ENCODE results near the gene KLHL25. TPM values are rescaled to one million over a fixed set of nuclear protein-coding genes. Genes with fewer than 3 reads are reported as not detected.
A peak's percentile ranks its signal among the peaks of the same experiment; 100 is the strongest.

Gene KLHL25
- total and polyA plus RNA-seq, 2 of the 13 experiments (the other 11 are each of a cell fraction or from before 2014, with no cell fraction given) = 3.7 to 8.2 TPM

- ATAC-seq (peak; percentile 95), FAIRE-seq (peak; percentile 61), DNase-seq (ENCODE audit: low spot score) (peak; percentile 47)
- H3K4me2 ChIP-seq (ENCODE audit: low read depth, low read length) = peak overlapping the region; percentile 66
- CTCF ChIA-PET (ENCODE audit: low intra/inter-chr PET ratio, low total read pairs) = interaction anchor here (1.5 to 3.6 kb wide), 2 partner anchors 29 to 101 kb away, joined by 4 to 37 read pairs; no protein-coding TSS in a partner anchor
- no peak overlapping the region for H2AFZ ChIP-seq (ENCODE audit: low read length)
- no peaks in the 10 kb centered on the region for H3K36me3 ChIP-seq (replicated peaks in 1 of 2; ENCODE audit: control insufficient read depth in 1 of 2, insufficient read depth in 2 of 2, low read length in 2 of 2)
- peaks cover 1 to 18% of the 10 kb centered on the region in 2 experiments; a peak in 4 of 5 replicates for H3K27me3 ChIP-seq (ENCODE audit: control insufficient read depth in 1 of 2, insufficient read depth in 2 of 2, low read length in 2 of 2)
- peaks cover 11% of the 10 kb centered on the region for H3K4me1 ChIP-seq (ENCODE audit: insufficient read depth, low read length)
- BruUV-seq (replicated peaks) = no TSS peak
- POLR2A ChIA-PET = no interaction called here
- no peak overlapping the region for H3K27ac ChIP-seq (ENCODE audit: extremely low read length, insufficient read depth, low read length)
- intact Hi-C loops (cut with micrococcal nuclease; ENCODE audit: unreplicated experiment) = loop anchor here (1.0 to 10.0 kb wide), 3 partner anchors 101 to 534 kb away; no protein-coding TSS in a partner anchor
- no peaks in the 10 kb centered on the region for H3K9me3 ChIP-seq (ENCODE audit: low read length)
- H4K20me1 ChIP-seq (ENCODE audit: insufficient read depth, low read length) = no peaks in the 10 kb centered on the region
- H3K4me3 ChIP-seq (replicated peaks in 1 of 3; ENCODE audit: insufficient read depth in 1 of 3, low read depth in 2 of 3, low read length in 3 of 3) = no peak overlapping the region; a peak in 1 of 6 replicates
- H3K79me2 ChIP-seq (ENCODE audit: insufficient read depth, low read length) = no peaks in the 10 kb centered on the region
- no peak overlapping the region for H3K9ac ChIP-seq (ENCODE audit: insufficient read depth, low read depth, low read length)
- 33% methylated on average over 11 of the region's 15 CpGs for WGBS (ENCODE audit: low lambda C conversion rate)
- in situ Hi-C loops (cut with HindIII; ENCODE audit: extremely low pct_ligation_motif_present, low pct_unique_long_range_greater_than_20kb) = loop anchor here (5.0 to 25.0 kb wide), 3 partner anchors 104 to 544 kb away; no protein-coding TSS in a partner anchor
- TF ChIP-seq RBM22 (optimal IDR thresholded peaks at IDR 0.05; ENCODE audit: low read length) (no peak), DNMT1 (CRISPR knock-in tag; IDR thresholded peaks at IDR 0.05) (no peak), TAF15 (IDR thresholded peaks at IDR 0.05; ENCODE audit: low read depth, low read length, poor library complexity, severe bottlenecking) (no peak), DZIP1 (CRISPR knock-in tag; IDR thresholded peaks at IDR 0.05) (no peak), ZBTB40 (IDR thresholded peaks at IDR 0.05) (no peak), ZBTB40 (CRISPR knock-in tag; IDR thresholded peaks at IDR 0.05) (no peak), HHEX (CRISPR knock-in tag; IDR thresholded peaks at IDR 0.05) (no peak), E2F1 (CRISPR knock-in tag; IDR thresholded peaks at IDR 0.05) (no peak), HOXD1 (CRISPR knock-in tag; IDR thresholded peaks at IDR 0.05) (no peak), ZNF3 (CRISPR knock-in tag; IDR thresholded peaks at IDR 0.05) (no peak), ARID2 (CRISPR knock-in tag; IDR thresholded peaks at IDR 0.05; ENCODE audit: borderline replicate concordance) (no peak)
These were observed 36.8 kb upstream of the KLHL25 start for GRCh38 chr15:85831415-85832113.

Data from HepG2 (cell line).